IMR-90 (cell line): ENCODE measurements around the gene DSC3. TPM values are rescaled to one million over a fixed set of nuclear protein-coding genes. Genes with fewer than 3 reads are reported as not detected.

ENCODE experiments used
- ATAC-seq: fragments of 200-7000 bp; cut with Tn5 transposase; 2 replicates; pipeline ENCODE4 v1.9.1; 2020; ENCODE audit warnings: low read depth, mild to moderate bottlenecking, moderate library complexity
- BruUV-seq: library from RNA; stranded (reverse); fragments of 400-500 nt; replicated peaks from 2 replicates; lab custom pipeline; 2021; lab: Mats Ljungman, UMichigan
- CTCF ChIA-PET: fragments of 300-600 bp; formaldehyde crosslinking; extraction: SDS; loops from one replicate; lab custom pipeline; 2021; ENCODE audit warnings: antibody characterized with exemption; lab: Yijun Ruan, JAX
- POLR2A ChIA-PET: fragments of 300-600 bp; sonication (Branson Sonifier 250); formaldehyde crosslinking; loops from one replicate; lab custom pipeline; 2022; ENCODE audit warnings: antibody characterized with exemption; ENCODE audit not compliant: unreplicated experiment; lab: Charles Lee
- DNase-seq: peaks from one replicate; pipeline ENCODE4 v3.0.0; 2013
- H2AFZ ChIP-seq: replicated peaks from 2 replicates; pipeline ENCODE3; 2013; ENCODE audit warnings: low read length, mild to moderate bottlenecking; ENCODE audit not compliant: poor library complexity
- H2AK5ac ChIP-seq: 2 replicates; pipeline ENCODE4 v1.6.1; 2013; ENCODE audit warnings: low read depth, low read length, inconsistent platforms
- H2AK9ac ChIP-seq: replicated peaks from 2 replicates; pipeline ENCODE3; 2013; ENCODE audit warnings: mild to moderate bottlenecking, low read depth, low read length, moderate library complexity; ENCODE audit not compliant: poor library complexity
- H2BK120ac ChIP-seq: 2 replicates; pipeline ENCODE4 v1.6.1; 2013; ENCODE audit warnings: low read depth, low read length, inconsistent platforms
- H2BK15ac ChIP-seq: 3 replicates; pipeline ENCODE4 v1.6.1; 2013; ENCODE audit warnings: low read depth, low read length, inconsistent platforms
- H2BK20ac ChIP-seq: 2 replicates; pipeline ENCODE4 v1.6.1; 2013; ENCODE audit warnings: low read depth, mild to moderate bottlenecking, inconsistent platforms, low read length, moderate library complexity
- H2BK5ac ChIP-seq: 2 replicates; pipeline ENCODE4 v1.6.1; 2013; ENCODE audit warnings: mild to moderate bottlenecking, low read depth, low read length, inconsistent platforms; ENCODE audit not compliant: poor library complexity, severe bottlenecking
- H3K14ac ChIP-seq: replicated peaks from 2 replicates; pipeline ENCODE4 v1.6.1; 2013; ENCODE audit warnings: low read depth, low read length, inconsistent platforms
- H3K18ac ChIP-seq: 2 replicates; pipeline ENCODE4 v1.6.1; 2013; ENCODE audit warnings: low read depth, low read length, control low read depth
- H3K23ac ChIP-seq: 2 replicates; pipeline ENCODE4 v1.6.1; 2013; ENCODE audit warnings: low read depth, low read length, inconsistent platforms
- H3K27ac ChIP-seq: 2 replicates; pipeline ENCODE4 v1.5.1; 2013; ENCODE audit warnings: mild to moderate bottlenecking, control low read depth, low read length; ENCODE audit not compliant: insufficient read depth
- H3K27me3 ChIP-seq: 2 replicates; pipeline ENCODE4 v1.6.1; 2013; ENCODE audit warnings: low read length; ENCODE audit not compliant: control insufficient read depth, insufficient read depth
- H3K36me3 ChIP-seq: 2 replicates; pipeline ENCODE4 v1.6.1; 2013; ENCODE audit warnings: low read length, mixed read lengths; ENCODE audit not compliant: control insufficient read depth, insufficient read depth
- H3K4ac ChIP-seq: 2 replicates; pipeline ENCODE4 v1.6.1; 2013; ENCODE audit warnings: low read depth, low read length, inconsistent platforms
- H3K4me1 ChIP-seq: 2 replicates; pipeline ENCODE4 v1.6.1; 2013; ENCODE audit warnings: low read length, mixed read lengths; ENCODE audit not compliant: control insufficient read depth, insufficient read depth
- H3K4me2 ChIP-seq: 2 replicates; pipeline ENCODE4 v1.6.1; 2013; ENCODE audit warnings: low read depth, mild to moderate bottlenecking, control low read depth, low read length, moderate library complexity
- H3K4me3 ChIP-seq: 2 replicates; pipeline ENCODE4 v1.5.1; 2013; ENCODE audit warnings: low read depth, mild to moderate bottlenecking, control low read depth, low read length, moderate library complexity; ENCODE audit not compliant: insufficient read depth
- H3K56ac ChIP-seq: 2 replicates; pipeline ENCODE4 v1.6.1; 2013; ENCODE audit warnings: low read length, inconsistent platforms; ENCODE audit not compliant: insufficient read depth; ENCODE audit errors: extremely low read depth
- H3K79me1 ChIP-seq, 2 experiments: 2 replicates each; pipeline ENCODE4 v1.6.1; 2013; ENCODE audit warnings: low read length in 2 of 2, inconsistent platforms in 1 of 2, low read depth in 1 of 2
- H3K9ac ChIP-seq: 2 replicates; pipeline ENCODE4 v1.6.1; 2013; ENCODE audit warnings: low read depth, low read length, control low read depth
- H3K9me1 ChIP-seq: 2 replicates; pipeline ENCODE4 v1.6.1; 2013; ENCODE audit warnings: low read length, inconsistent platforms; ENCODE audit not compliant: insufficient read depth
- H3K9me3 ChIP-seq: 2 replicates; pipeline ENCODE4 v1.6.1; 2013; ENCODE audit warnings: low read length; ENCODE audit not compliant: control insufficient read depth, insufficient read depth
- H4K20me1 ChIP-seq: 2 replicates; pipeline ENCODE4 v1.6.1; 2013; ENCODE audit warnings: low read length, inconsistent platforms; ENCODE audit not compliant: insufficient read depth
- H4K5ac ChIP-seq: 2 replicates; pipeline ENCODE4 v1.6.1; 2013; ENCODE audit warnings: mild to moderate bottlenecking, low read depth, low read length, control low read depth
- H4K8ac ChIP-seq, 2 experiments: 2 replicates each; pipeline ENCODE4 v1.6.1; 2013; ENCODE audit warnings: low read depth in 2 of 2, low read length in 2 of 2, control low read depth in 1 of 2, inconsistent platforms in 1 of 2
- H4K91ac ChIP-seq: 2 replicates; pipeline ENCODE4 v1.6.1; 2013; ENCODE audit warnings: low read depth, low read length, inconsistent platforms; ENCODE audit not compliant: insufficient read depth
- CHD1 ChIP-seq: IDR thresholded peaks from 2 replicates; pipeline ENCODE4 v1.6.1; 2012; ENCODE audit warnings: low read depth, low read length, improper control_type of control experiment
- CTCF ChIP-seq: conservative IDR thresholded peaks from 2 replicates; pipeline ENCODE4 v1.5.1; 2012; ENCODE audit warnings: mild to moderate bottlenecking, low read depth, low read length, improper control_type of control experiment
- RCOR1 ChIP-seq: IDR thresholded peaks from 2 replicates; pipeline ENCODE4 v1.6.1; 2012; ENCODE audit warnings: mild to moderate bottlenecking, low read length, improper control_type of control experiment; ENCODE audit not compliant: insufficient replicate concordance
- WGBS, 2 experiments: methylation state at CpG; one replicate each; pipeline versions ENCODE4 v1.1.5 to v1.1.7; 2013; ENCODE audit warnings: missing lambda C conversion rate in 2 of 2; ENCODE audit not compliant: insufficient read length in 1 of 2; ENCODE audit errors: extremely low coverage in 2 of 2; 5-methylcytosine and 5-hydroxymethylcytosine counted together
- dilution Hi-C: fragments of 300-500 bp; cut with HindIII; formaldehyde crosslinking; loops from one replicate; pipeline ENCODE4 v1.14.3; 2018; ENCODE audit warnings: low sequenced_read_pairs; ENCODE audit not compliant: unreplicated experiment
- in situ Hi-C: fragments of 300-500 bp; cut with MboI; formaldehyde crosslinking; loops from 3 replicates; pipeline ENCODE4 v1.14.3; 2019; ENCODE audit warnings: low sequenced_read_pairs, inconsistent platforms, mixed read lengths
- intact Hi-C: fragments of 100-400 bp; cut with micrococcal nuclease; formaldehyde crosslinking; loops from 2 replicates; pipeline ENCODE4 v1.10.0; 2022
- polyA plus RNA-seq, 3 experiments: library from polyadenylated mRNA; depleted of rRNA; stranded (reverse); fragments of >200 nt; gene quantifications; 2 replicates each; pipeline ENCODE4 v1.2.3, GENCODE V29; 2012; ENCODE audit warnings: low replicate concordance in 1 of 3
- total RNA-seq: library from RNA; depleted of rRNA; stranded (reverse); fragments of >200 nt; gene quantifications from 2 replicates; pipeline ENCODE4 v1.2.3, GENCODE V29; 2012

Gene DSC3
- total and polyA plus RNA-seq, 2 of the 4 experiments (the other 2 are of a cell fraction), result under 0.01 to 0.09 TPM

GRCh38 chr18:30997223-30997622 is 45.3 kb downstream of the DSC3 start:
- H3K27me3 ChIP-seq, result no peaks in the 10 kb centered on the region
- no peak overlapping the region for H3K18ac ChIP-seq
- no TSS peak for BruUV-seq
- H2BK120ac ChIP-seq, result no peak overlapping the region
- intact Hi-C loops (no loop called here), dilution Hi-C loops (no loop called here), in situ Hi-C loops (no loop called here)
- no peaks in the 10 kb centered on the region for H3K36me3 ChIP-seq
- no peaks in the 10 kb centered on the region for H3K9me1 ChIP-seq
- H4K91ac ChIP-seq, result no peak overlapping the region
- no peak overlapping the region for H3K4ac ChIP-seq
- no peak overlapping the region for H3K4me3 ChIP-seq
- no peak overlapping the region for H2BK20ac ChIP-seq
- CTCF ChIA-PET, result no interaction called here
- H4K20me1 ChIP-seq, result no peaks in the 10 kb centered on the region
- H4K5ac ChIP-seq, result no peak overlapping the region
- TF ChIP-seq CTCF (no peak), CHD1 (no peak), RCOR1 (no peak)
- H2BK5ac ChIP-seq, result no peak overlapping the region
- POLR2A ChIA-PET, result no interaction called here
- WGBS, 2 experiments, result no CpG with 5 or more reads among the region's 2 CpGs
- H3K14ac ChIP-seq, result no peak overlapping the region
- no peak overlapping the region for H2BK15ac ChIP-seq
- no peak overlapping the region for H3K56ac ChIP-seq
- H2AK9ac ChIP-seq, result no peak overlapping the region
- H3K4me1 ChIP-seq, result no peaks in the 10 kb centered on the region
- no peak overlapping the region for H3K9ac ChIP-seq
- H3K79me1 ChIP-seq, result no peaks in the 10 kb centered on the region
- H2AFZ ChIP-seq, result no peak overlapping the region
- H4K8ac ChIP-seq, result no peak overlapping the region
- H3K9me3 ChIP-seq, result no peaks in the 10 kb centered on the region
- DNase-seq (no peak), ATAC-seq (no peak)
- H3K27ac ChIP-seq, result no peak overlapping the region
- H3K23ac ChIP-seq, result no peak overlapping the region
- H2AK5ac ChIP-seq, result no peak overlapping the region
- no peak overlapping the region for H3K4me2 ChIP-seq
